PC-3 (cell line): Measurements from ENCODE around the gene RSL1D1. TPM values are rescaled to one million over a fixed set of nuclear protein-coding genes. Genes with fewer than 3 reads are reported as not detected.

Experiments used
- ATAC-seq: fragments of 200-7000 bp; cut with Tn5 transposase; 2 replicates; pipeline ENCODE4 v1.9.1; 2020; ENCODE audit warnings: mild to moderate bottlenecking, moderate library complexity
- BruUV-seq: library from RNA; stranded (reverse); fragments of 400-500 nt; replicated peaks from 2 replicates; lab custom pipeline; 2021; lab: Mats Ljungman, UMichigan
- CTCF ChIA-PET: fragments of 300-600 bp; sonication (Branson Sonifier 250); formaldehyde crosslinking; loops from one replicate; lab custom pipeline; 2022; ENCODE audit warnings: antibody characterized with exemption; lab: Charles Lee
- POLR2A ChIA-PET: fragments of 300-600 bp; sonication (Branson Sonifier 250); formaldehyde crosslinking; loops from one replicate; lab custom pipeline; 2022; ENCODE audit warnings: antibody characterized with exemption; ENCODE audit not compliant: unreplicated experiment; lab: Charles Lee
- DNase-seq: peaks from one replicate; pipeline ENCODE4 v3.0.0-alpha.2; 2015
- H2AFZ ChIP-seq: fragments of 300-600 bp; sonication (generic); 2 replicates; pipeline ENCODE4 v1.6.0; 2016; ENCODE audit warnings: antibody characterized with exemption, low read length
- H3F3A ChIP-seq: fragments of 300-600 bp; sonication (generic); one replicate; pipeline ENCODE4 v1.6.0; 2017; ENCODE audit warnings: antibody characterized with exemption, low read length, control low read depth, mild to moderate bottlenecking; ENCODE audit not compliant: unreplicated experiment
- H3K27ac ChIP-seq: fragments of 300-600 bp; sonication (generic); 2 replicates; pipeline ENCODE4 v1.5.1; 2016; ENCODE audit warnings: mild to moderate bottlenecking, low read length
- H3K27me3 ChIP-seq: fragments of 300-600 bp; sonication (generic); 2 replicates; pipeline ENCODE4 v1.6.1; 2016; ENCODE audit warnings: low read length, mixed read lengths
- H3K36me3 ChIP-seq: fragments of 300-600 bp; sonication (generic); 2 replicates; pipeline ENCODE4 v1.6.1; 2016; ENCODE audit warnings: low read depth, mixed run types, low read length, mixed read lengths
- H3K4me1 ChIP-seq: fragments of 300-600 bp; sonication (generic); 2 replicates; pipeline ENCODE4 v1.5.1; 2016; ENCODE audit warnings: low read length; ENCODE audit not compliant: insufficient read depth
- H3K4me2 ChIP-seq: fragments of 300-600 bp; sonication (generic); 2 replicates; pipeline ENCODE4 v1.6.0; 2016; ENCODE audit warnings: low read length
- H3K4me3 ChIP-seq: fragments of 300-600 bp; sonication (generic); 2 replicates; pipeline ENCODE4 v1.5.1; 2016; ENCODE audit warnings: mild to moderate bottlenecking, low read length, mixed read lengths
- H3K79me2 ChIP-seq: fragments of 300-600 bp; sonication (generic); 2 replicates; pipeline ENCODE4 v1.6.1; 2017; ENCODE audit warnings: low read length, mixed read lengths
- H3K9ac ChIP-seq: fragments of 300-600 bp; sonication (generic); 2 replicates; pipeline ENCODE4 v1.6.0; 2016; ENCODE audit warnings: mild to moderate bottlenecking, low read length
- H3K9me2 ChIP-seq: fragments of 300-600 bp; sonication (generic); replicated peaks from 2 replicates; pipeline ENCODE4 v1.6.1; 2016; ENCODE audit warnings: mixed run types, low read length, mixed read lengths
- H3K9me3 ChIP-seq: fragments of 300-600 bp; sonication (generic); 2 replicates; pipeline ENCODE4 v1.6.1; 2016; ENCODE audit warnings: low read length, mixed read lengths
- H4K20me1 ChIP-seq: fragments of 300-600 bp; sonication (generic); 2 replicates; pipeline ENCODE4 v1.6.1; 2016; ENCODE audit warnings: low read length, mixed read lengths
- CTCF ChIP-seq: fragments of 300-600 bp; sonication (generic); conservative IDR thresholded peaks from 2 replicates; pipeline ENCODE4 v1.5.1; 2017; ENCODE audit warnings: antibody characterized with exemption, low read depth, mild to moderate bottlenecking, low read length
- EZH2 ChIP-seq: fragments of 300-600 bp; sonication (generic); IDR thresholded peaks from one replicate; pipeline ENCODE4 v1.6.1; 2017; ENCODE audit warnings: antibody characterized with exemption, mild to moderate bottlenecking, low read length; ENCODE audit not compliant: unreplicated experiment
- EZH2phosphoT487 ChIP-seq: fragments of 300-600 bp; sonication (generic); IDR thresholded peaks from 2 replicates; pipeline ENCODE4 v1.6.1; 2018; ENCODE audit warnings: mild to moderate bottlenecking, antibody characterized with exemption, low read length, borderline replicate concordance
- intact Hi-C: fragments of 100-400 bp; cut with micrococcal nuclease; formaldehyde crosslinking; loops from 2 replicates; pipeline ENCODE4 v1.9.0; 2023
- total RNA-seq: library from RNA; depleted of rRNA; stranded (reverse); fragments of >200 nt; gene quantifications from 2 replicates; pipeline ENCODE4 v1.2.3, GENCODE V29; 2014

The RSL1D1 gene
- total RNA-seq, 1 experiment from 2014 or later, result 75.9 TPM

GRCh38 chr16:11794996-11795886, 56.1 kb downstream of the RSL1D1 start:
- ATAC-seq, result no peak
- TF ChIP-seq EZH2, result no peak
- TF ChIP-seq CTCF, result no peak
- TF ChIP-seq EZH2phosphoT487, result no peak
- Histone ChIP-seq H3K9me3 (no peaks in the 10 kb centered on the region), H3K4me1 (peaks cover 11% of the 10 kb centered on the region), H4K20me1 (peaks cover 10% of the 10 kb centered on the region; the same call in 1 of the 2 replicates), H3K4me2 (peak overlapping the region; percentile 97), H3K4me3 (peak overlapping the region; percentile 97), H3K79me2 (peaks cover 80% of the 10 kb centered on the region), H3F3A (no peaks in the 10 kb centered on the region), H3K27me3 (no peaks in the 10 kb centered on the region), H2AFZ (no peak overlapping the region), H3K9ac (no peak overlapping the region), H3K9me2 (no peaks in the 10 kb centered on the region), H3K36me3 (no peaks in the 10 kb centered on the region), H3K27ac (no peak overlapping the region)
- intact Hi-C loops, result no loop called here
- no TSS peak for BruUV-seq
- DNase-seq, result no peak
- POLR2A ChIA-PET, result no interaction called here
- CTCF ChIA-PET, result no interaction called here

- intact Hi-C loops, result no loop called here
- peaks cover 10% of the 10 kb centered on the region; the same call in 1 of the 2 replicates for H4K20me1 ChIP-seq
- no peaks in the 10 kb centered on the region for H3K9me3 ChIP-seq
- no peak overlapping the region for H3K27ac ChIP-seq
- no peak overlapping the region for H3K4me2 ChIP-seq
- H3K4me1 ChIP-seq, result peaks cover 11% of the 10 kb centered on the region
- CTCF ChIA-PET, result no interaction called here
- POLR2A ChIA-PET, result no interaction called here
- H3K79me2 ChIP-seq, result peaks cover 88% of the 10 kb centered on the region
- TF ChIP-seq EZH2phosphoT487 (no peak), EZH2 (no peak), CTCF (no peak)
- DNase-seq, result no peak
- no TSS peak for BruUV-seq
- H2AFZ ChIP-seq, result no peak overlapping the region
- H3F3A ChIP-seq, result no peaks in the 10 kb centered on the region
- H3K27me3 ChIP-seq, result no peaks in the 10 kb centered on the region
- ATAC-seq, result no peak
- H3K9ac ChIP-seq, result no peak overlapping the region
- no peaks in the 10 kb centered on the region for H3K36me3 ChIP-seq
- no peaks in the 10 kb centered on the region for H3K9me2 ChIP-seq
- no peak overlapping the region for H3K4me3 ChIP-seq
These were observed 56.9 kb downstream of the RSL1D1 start for GRCh38 chr16:11794447-11794846.

- H3K4me2 ChIP-seq, result no peak overlapping the region
These were observed 57.5 kb downstream of the RSL1D1 start for GRCh38 chr16:11793840-11794239.

More at GRCh38 chr16:11793840-11794239, 57.5 kb downstream of the RSL1D1 start:
- DNase-seq (no peak), ATAC-seq (no peak)
- Histone ChIP-seq H3K79me2 (peaks cover 92% of the 10 kb centered on the region), H2AFZ (no peak overlapping the region), H3K27me3 (no peaks in the 10 kb centered on the region), H3K27ac (no peak overlapping the region), H4K20me1 (peaks cover 10% of the 10 kb centered on the region; the same call in 1 of the 2 replicates), H3K9me3 (no peaks in the 10 kb centered on the region), H3F3A (no peaks in the 10 kb centered on the region), H3K36me3 (no peaks in the 10 kb centered on the region), H3K4me1 (peaks cover 11% of the 10 kb centered on the region), H3K9me2 (no peaks in the 10 kb centered on the region), H3K4me3 (no peak overlapping the region), H3K9ac (no peak overlapping the region)
- no TSS peak for BruUV-seq
- ChIA-PET POLR2A (no interaction called here), CTCF (interaction anchor here (0.6 kb wide), 1 partner anchor 142 kb away, joined by 3 read pairs; no protein-coding TSS in a partner anchor)
- intact Hi-C loops, result no loop called here
- TF ChIP-seq EZH2phosphoT487, result no peak
- TF ChIP-seq EZH2, result no peak
- TF ChIP-seq CTCF, result no peak
